CD4-positive, CD25-positive, alpha-beta regulatory T cell (primary cell): ENCODE results near the gene PDE4C. TPM values are rescaled to one million over a fixed set of nuclear protein-coding genes. Genes with fewer than 3 reads are reported as not detected.

Experiments
- ATAC-seq, 2 donors: fragments of 150-1000 bp; cut with Tn5 transposase; one replicate each; pipeline ENCODE4 v1.10.0; 2021; ENCODE audit warnings: low read depth in 2 of 2, moderate number of reproducible peaks in 2 of 2, moderate library complexity in 1 of 2
- DNase-seq, 3 donors: peaks; one replicate each; pipeline versions ENCODE4 v3.0.0 to v3.0.0-alpha.2; 2012 to 2022; ENCODE audit warnings: mixed read lengths in 1 of 3
- H3K27ac ChIP-seq: one replicate; pipeline ENCODE4 v1.7.0; 2013; ENCODE audit warnings: mild to moderate bottlenecking, low read length; ENCODE audit not compliant: insufficient read depth, poor library complexity, severe bottlenecking
- H3K27me3 ChIP-seq: one replicate; pipeline ENCODE4 v1.7.0; 2013; ENCODE audit warnings: low read length; ENCODE audit not compliant: control insufficient read depth, insufficient read depth
- H3K36me3 ChIP-seq: one replicate; pipeline ENCODE4 v1.7.0; 2013; ENCODE audit warnings: mild to moderate bottlenecking, low read length, moderate library complexity; ENCODE audit not compliant: control insufficient read depth, insufficient read depth
- H3K4me1 ChIP-seq: 2 replicates; pipeline ENCODE4 v1.7.0; 2013; ENCODE audit warnings: mild to moderate bottlenecking, low read length; ENCODE audit not compliant: insufficient read depth, control insufficient read depth, poor library complexity, severe bottlenecking
- H3K4me3 ChIP-seq: one replicate; pipeline ENCODE4 v1.7.0; 2013; ENCODE audit warnings: low read depth, mild to moderate bottlenecking, low read length, moderate library complexity
- H3K9me3 ChIP-seq, 2 experiments: 1 replicate in 1 of 2; 2 replicates in 1 of 2; pipeline ENCODE4 v1.7.0; 2013; ENCODE audit warnings: low read length in 2 of 2, mild to moderate bottlenecking in 1 of 2, moderate library complexity in 1 of 2; ENCODE audit not compliant: control insufficient read depth in 2 of 2
- H3K27ac Mint-ChIP-seq, 3 donors: one replicate each; pipeline ENCODE4 v1.8.0; 2020 to 2022; ENCODE audit warnings: mild to moderate bottlenecking in 3 of 3, mixed read lengths in 3 of 3, moderate library complexity in 2 of 3
- H3K27me3 Mint-ChIP-seq: one replicate; pipeline ENCODE4 v1.8.0; 2022; ENCODE audit warnings: mild to moderate bottlenecking, mixed read lengths
- H3K36me3 Mint-ChIP-seq: one replicate; pipeline ENCODE4 v1.8.0; 2020; ENCODE audit warnings: mixed read lengths
- H3K4me1 Mint-ChIP-seq, 4 donors: one replicate each; pipeline ENCODE4 v1.8.0; 2020 to 2022; ENCODE audit warnings: mixed read lengths in 4 of 4, mild to moderate bottlenecking in 1 of 4
- H3K4me3 Mint-ChIP-seq, 4 donors: one replicate each; pipeline ENCODE4 v1.8.0; 2020 to 2022; ENCODE audit warnings: mild to moderate bottlenecking in 4 of 4, mixed read lengths in 4 of 4, moderate library complexity in 3 of 4
- H3K9me3 Mint-ChIP-seq, 7 donors: one replicate each; pipeline ENCODE4 v1.8.0; 2020 to 2022; ENCODE audit warnings: mixed read lengths in 7 of 7, mild to moderate bottlenecking in 3 of 7, moderate library complexity in 2 of 7
- polyA plus RNA-seq, 4 donors: library from polyadenylated mRNA; unstranded; fragments of 300-500 nt; fragmentation: Illumina TruSeq; gene quantifications; one replicate each; pipeline ENCODE4 v1.2.3, GENCODE V29; 2021
- total RNA-seq: library from RNA; stranded (reverse); gene quantifications from one replicate; pipeline ENCODE4 v1.2.3, GENCODE V29; 2022

PDE4C gene
- total and polyA plus RNA-seq, 5 donors from 2014 or later = not detected

DNA sequence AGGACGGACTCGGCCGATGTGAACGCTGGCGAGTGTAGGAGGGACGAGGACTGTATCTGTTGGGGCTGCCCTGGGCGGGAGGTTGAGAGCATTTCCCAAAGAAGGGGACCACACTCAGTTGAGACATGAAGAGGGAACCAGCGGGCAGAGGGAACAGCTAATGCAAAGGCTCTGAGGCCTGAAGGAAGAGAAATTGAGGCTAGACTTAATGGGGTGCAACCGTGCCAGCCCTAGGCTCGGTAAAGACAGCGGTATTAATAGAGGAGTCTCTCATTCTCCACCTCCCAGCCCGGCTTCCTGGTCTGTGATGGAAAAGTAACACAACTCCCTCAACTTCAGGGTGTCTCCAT is 32.1 kb downstream of the PDE4C start:
- ATAC-seq (no peak), DNase-seq (no peak)
- Mint-ChIP-seq H3K27ac (peak overlapping the region in 2 of 3 donors; percentile 20 to 87), H3K9me3 (no peaks in the 10 kb centered on the region), H3K27me3 (peaks cover 4% of the 10 kb centered on the region), H3K4me1 (peaks cover 4 to 29% (median 10%) of the 10 kb centered on the region in 4 donors), H3K36me3 (peaks cover 14% of the 10 kb centered on the region), H3K4me3 (peak overlapping the region; percentile 85 to 95 (median 88))
- H3K27ac ChIP-seq = no peak overlapping the region
- H3K36me3 ChIP-seq = peaks cover 3% of the 10 kb centered on the region
- peak overlapping the region; percentile 66 for H3K4me3 ChIP-seq
- H3K9me3 ChIP-seq = no peaks in the 10 kb centered on the region
- H3K4me1 ChIP-seq = peaks cover 24% of the 10 kb centered on the region
- H3K27me3 ChIP-seq = no peaks in the 10 kb centered on the region

DNA sequence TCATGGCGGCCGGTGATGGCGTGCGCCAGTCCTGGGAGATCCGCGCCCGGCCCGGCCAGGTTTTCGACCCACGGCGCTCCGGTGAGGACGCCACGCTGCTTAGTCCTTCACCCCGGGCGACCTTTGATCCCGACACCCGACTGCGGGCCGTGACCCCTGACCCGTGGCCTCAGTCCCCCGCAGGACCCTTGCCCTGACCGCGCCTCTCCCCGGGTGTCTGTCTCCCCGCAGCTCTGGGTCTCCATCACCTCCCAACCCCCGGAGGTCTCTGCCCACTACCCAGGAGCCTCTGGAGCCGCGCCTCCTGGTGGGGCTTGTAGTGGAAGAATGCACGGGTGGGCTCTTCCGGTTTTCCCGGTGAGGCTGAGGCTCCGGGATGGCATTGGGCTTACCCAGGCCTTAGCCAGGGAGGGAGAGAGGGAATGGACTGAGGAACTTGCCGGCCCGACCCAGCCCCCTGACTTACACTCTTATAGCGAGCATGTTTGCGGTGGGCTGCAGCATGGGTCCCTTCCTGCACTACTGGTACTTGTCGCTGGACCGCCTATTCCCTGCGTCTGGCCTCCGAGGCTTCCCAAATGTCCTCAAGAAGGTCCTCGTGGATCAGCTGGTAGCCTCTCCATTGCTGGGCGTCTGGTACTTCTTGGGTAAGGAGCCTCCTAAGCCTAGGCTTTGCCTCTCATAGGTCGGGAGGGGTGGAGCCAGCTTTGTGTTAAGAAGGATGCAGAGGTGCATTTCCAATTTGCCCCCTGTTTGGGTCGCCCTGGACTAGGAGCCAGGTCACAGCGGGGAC is 32.7 kb downstream of the PDE4C start:
- DNase-seq (peak in 2 of 3 donors; percentile 13 to 18), ATAC-seq (no peak)
- H3K4me3 ChIP-seq = peak overlapping the region; percentile 66
- H3K9me3 Mint-ChIP-seq = no peaks in the 10 kb centered on the region
- H3K27me3 ChIP-seq = no peaks in the 10 kb centered on the region
- peaks cover 12% of the 10 kb centered on the region for H3K36me3 Mint-ChIP-seq
- peaks cover 3% of the 10 kb centered on the region for H3K36me3 ChIP-seq
- H3K27ac Mint-ChIP-seq = peak overlapping the region; percentile 35 to 94 (median 88)
- peak overlapping the region; percentile 88 for H3K27ac ChIP-seq
- no peaks in the 10 kb centered on the region for H3K9me3 ChIP-seq
- H3K4me1 ChIP-seq = peaks cover 24% of the 10 kb centered on the region
- H3K4me1 Mint-ChIP-seq = peaks cover 4 to 29% (median 10%) of the 10 kb centered on the region in 4 donors
- peak overlapping the region; percentile 87 to 95 (median 91) for H3K4me3 Mint-ChIP-seq
- H3K27me3 Mint-ChIP-seq = peaks cover 4% of the 10 kb centered on the region

DNA sequence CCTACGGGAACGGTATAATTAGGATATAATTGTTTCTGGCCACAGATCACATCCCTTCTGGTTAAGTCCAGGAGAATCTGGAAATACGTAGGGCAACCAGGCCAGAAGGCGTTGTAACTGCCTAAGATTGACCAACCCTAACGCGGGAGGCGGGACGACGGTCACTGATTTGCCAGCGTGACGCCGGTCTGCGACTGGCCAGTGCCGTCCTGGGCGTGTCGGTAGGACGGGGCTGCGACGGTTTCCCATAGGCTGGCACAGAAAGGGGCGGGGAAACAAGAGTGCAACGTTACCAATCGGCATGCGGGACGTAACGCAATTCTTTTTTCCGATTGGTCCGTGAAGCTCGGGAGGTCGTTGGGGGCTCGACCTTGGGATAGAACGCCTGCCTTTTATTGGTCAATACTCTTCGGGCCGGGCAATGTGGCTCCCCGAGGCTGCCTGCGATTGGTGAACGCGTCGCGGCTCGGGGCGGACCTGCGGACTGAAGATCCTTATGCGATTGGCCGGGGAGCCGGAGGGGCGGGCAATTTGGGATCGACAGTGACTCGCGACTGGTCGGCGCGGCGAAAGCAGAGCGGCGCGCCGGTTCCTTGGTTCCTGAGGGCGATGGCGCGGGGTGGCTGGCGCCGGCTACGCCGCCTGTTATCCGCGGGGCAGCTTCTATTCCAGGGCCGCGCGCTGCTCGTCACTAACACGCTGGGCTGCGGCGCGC is 33.4 kb downstream of the PDE4C start, which contains the start of gene MPV17L2:
Gene MPV17L2 (plus strand): TSS at position 546 of the 715 bp plus-strand sequence. CDS start 64 bp downstream, at position 610.
- Histone ChIP-seq H3K27me3 (no peaks in the 10 kb centered on the region), H3K4me3 (peak within 1 kb of the TSS; percentile 94), H3K36me3 (peaks cover 3% of the 10 kb centered on the region), H3K9me3 (no peaks in the 10 kb centered on the region), H3K27ac (peak within 1 kb of the TSS; percentile 88), H3K4me1 (peaks cover 24% of the 10 kb centered on the region)
- Mint-ChIP-seq H3K9me3 (no peaks in the 10 kb centered on the region), H3K36me3 (peaks cover 6% of the 10 kb centered on the region), H3K4me1 (peaks cover 4 to 29% (median 10%) of the 10 kb centered on the region in 4 donors), H3K27me3 (peaks cover 4% of the 10 kb centered on the region), H3K27ac (peak within 1 kb of the TSS; percentile 85 to 94 (median 88)), H3K4me3 (peak within 1 kb of the TSS; percentile 87 to 95 (median 91))
- ATAC-seq = peak; percentile 90
- DNase-seq = peak; percentile 97 to 100 (median 99)

DNA sequence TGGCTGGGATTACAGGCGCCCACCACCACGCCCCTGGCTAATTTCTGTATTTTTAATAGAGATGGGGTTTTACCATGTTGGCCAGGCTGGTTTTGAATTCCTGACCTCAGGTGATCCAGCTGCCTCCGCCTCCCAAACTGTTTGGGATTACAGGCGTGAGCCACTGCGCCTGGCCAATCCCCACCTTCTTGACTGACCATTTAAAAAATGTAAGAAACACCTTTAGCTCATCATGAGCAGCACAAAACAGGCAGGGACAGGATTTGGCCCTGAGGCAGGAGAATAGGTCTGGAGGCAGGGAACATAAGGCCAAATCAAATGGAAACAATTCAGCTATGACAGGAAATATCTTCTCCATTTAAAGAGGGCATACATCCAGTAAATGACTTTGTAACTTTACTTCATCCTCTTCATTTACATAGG is 34.6 kb downstream of the PDE4C start:
- H3K4me3 ChIP-seq = peak overlapping the region; percentile 94
- peaks cover 4% of the 10 kb centered on the region for H3K27me3 Mint-ChIP-seq
- DNase-seq = no peak

DNA sequence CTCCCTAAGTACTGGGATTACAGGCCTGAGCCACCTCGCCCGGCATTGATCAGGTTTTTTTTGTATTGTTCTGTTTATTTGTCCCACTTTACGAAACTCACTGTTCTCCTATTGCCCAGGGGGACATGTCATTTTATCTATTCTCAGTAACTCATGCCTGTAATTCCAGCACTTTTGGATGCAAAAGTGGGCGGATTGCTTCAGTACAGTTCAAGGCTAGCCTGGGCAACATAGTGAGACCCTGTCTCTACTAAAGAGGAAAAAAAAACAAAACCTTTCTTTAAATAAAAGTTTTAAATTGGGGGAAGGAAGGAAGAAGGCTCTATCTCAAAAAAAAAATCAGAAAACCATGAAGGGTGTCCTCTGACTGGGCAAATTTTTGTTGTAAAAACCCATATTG is 36.0 kb downstream of the PDE4C start:
- H3K27me3 ChIP-seq = no peaks in the 10 kb centered on the region
- Mint-ChIP-seq H3K4me3 (peak overlapping the region in 1 of 4 donors; percentile 21), H3K36me3 (peaks cover 6% of the 10 kb centered on the region), H3K4me1 (peaks cover 4 to 24% (median 10%) of the 10 kb centered on the region in 4 donors), H3K27ac (no peak overlapping the region), H3K27me3 (peaks cover 4% of the 10 kb centered on the region), H3K9me3 (no peaks in the 10 kb centered on the region)
- no peak overlapping the region for H3K4me3 ChIP-seq
- DNase-seq = no peak
- peaks cover 24% of the 10 kb centered on the region for H3K4me1 ChIP-seq
- no peak for ATAC-seq
- no peak overlapping the region for H3K27ac ChIP-seq
- H3K36me3 ChIP-seq = no peaks in the 10 kb centered on the region
- H3K9me3 ChIP-seq = no peaks in the 10 kb centered on the region

More for the DNA sequence above, 34.6 kb downstream of the PDE4C start:
- peaks cover 4 to 29% (median 10%) of the 10 kb centered on the region in 4 donors for H3K4me1 Mint-ChIP-seq
- ATAC-seq = no peak
- peak overlapping the region; percentile 38 to 94 (median 88) for H3K27ac Mint-ChIP-seq
- no peaks in the 10 kb centered on the region for H3K9me3 ChIP-seq
- peaks cover 24% of the 10 kb centered on the region for H3K4me1 ChIP-seq
- no peaks in the 10 kb centered on the region for H3K36me3 ChIP-seq
- no peaks in the 10 kb centered on the region for H3K9me3 Mint-ChIP-seq
- peak overlapping the region; percentile 87 to 95 (median 91) for H3K4me3 Mint-ChIP-seq
- peaks cover 6% of the 10 kb centered on the region for H3K36me3 Mint-ChIP-seq
- H3K27me3 ChIP-seq = no peaks in the 10 kb centered on the region
- H3K27ac ChIP-seq = peak overlapping the region; percentile 88

DNA sequence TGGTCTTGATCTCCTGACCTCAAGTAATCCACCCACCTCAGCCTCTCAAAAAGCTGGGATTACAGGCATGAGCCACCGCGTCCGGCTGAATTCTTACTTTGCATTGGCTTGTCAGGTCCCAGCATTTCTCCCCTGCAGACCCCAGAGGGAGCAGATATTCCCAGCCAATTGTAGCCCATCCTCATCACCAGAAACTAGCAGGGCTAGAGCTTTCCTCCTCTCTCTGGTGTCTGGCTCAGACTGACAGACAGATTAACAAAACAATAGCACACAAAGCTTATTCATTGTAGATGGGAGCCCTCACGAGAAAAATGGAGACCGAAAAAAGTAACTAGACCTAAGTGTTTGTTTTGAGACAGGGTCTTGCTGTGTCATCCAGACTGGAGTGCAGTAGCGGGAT is 40.7 kb downstream of the PDE4C start:
- ATAC-seq (no peak), DNase-seq (no peak)
- no peak overlapping the region for H3K27ac Mint-ChIP-seq
- peaks cover 4% of the 10 kb centered on the region for H3K27me3 Mint-ChIP-seq
- no peaks in the 10 kb centered on the region for H3K4me1 Mint-ChIP-seq
- H3K4me3 Mint-ChIP-seq = no peak overlapping the region
- H3K9me3 Mint-ChIP-seq = no peaks in the 10 kb centered on the region
- H3K27ac ChIP-seq = no peak overlapping the region
- H3K27me3 ChIP-seq = no peaks in the 10 kb centered on the region
- H3K9me3 ChIP-seq = no peaks in the 10 kb centered on the region
- H3K36me3 ChIP-seq = no peaks in the 10 kb centered on the region
- H3K4me1 ChIP-seq = no peaks in the 10 kb centered on the region
- no peak overlapping the region for H3K4me3 ChIP-seq
- H3K36me3 Mint-ChIP-seq = no peaks in the 10 kb centered on the region

DNA sequence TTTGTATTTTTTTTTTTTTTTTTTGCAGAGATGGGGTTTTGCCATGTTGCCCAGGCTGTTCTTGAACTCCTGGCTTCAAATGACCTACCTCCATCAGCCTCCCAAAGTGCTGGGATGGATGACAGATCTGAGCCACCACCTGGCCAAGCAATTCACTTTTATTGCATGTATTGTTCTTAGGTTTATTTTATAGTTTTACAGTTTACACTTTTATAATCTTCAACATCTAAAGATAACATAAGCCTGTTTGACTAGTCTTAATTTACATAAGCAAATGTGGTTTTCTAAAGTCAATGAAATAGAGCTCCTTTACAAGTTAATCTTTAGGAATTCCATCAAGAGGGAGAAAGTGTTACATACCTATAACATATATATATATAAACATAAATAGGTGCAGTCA is 42.7 kb downstream of the PDE4C start:
- Mint-ChIP-seq H3K27ac (no peak overlapping the region), H3K4me3 (peak overlapping the region in 1 of 4 donors; percentile 27), H3K4me1 (no peaks in the 10 kb centered on the region), H3K9me3 (no peaks in the 10 kb centered on the region), H3K36me3 (no peaks in the 10 kb centered on the region), H3K27me3 (no peaks in the 10 kb centered on the region)
- ATAC-seq = no peak
- H3K27me3 ChIP-seq = no peaks in the 10 kb centered on the region
- H3K9me3 ChIP-seq = no peaks in the 10 kb centered on the region
- no peak for DNase-seq
- H3K4me3 ChIP-seq = no peak overlapping the region
- H3K27ac ChIP-seq = no peak overlapping the region
- no peaks in the 10 kb centered on the region for H3K36me3 ChIP-seq
- no peaks in the 10 kb centered on the region for H3K4me1 ChIP-seq
